HG02840 (cell line): ENCODE data around the gene TUBD1.
A peak's percentile ranks its signal among the peaks of the same experiment; 100 is the strongest.
"Not testable (repeated sequence)": the region's sequence is repeated elsewhere in the genome, so short reads cannot be mapped to it uniquely, and the experiment has no call there.

Experiments used
- ATAC-seq: cut with Tn5 transposase; IDR thresholded peaks from one replicate; pipeline ENCODE4 v1.9.1; 2021; ENCODE audit warnings: mild to moderate bottlenecking, moderate library complexity, moderate number of reproducible peaks; ENCODE audit not compliant: unreplicated experiment, low FRiP score

TUBD1 gene, protein sequence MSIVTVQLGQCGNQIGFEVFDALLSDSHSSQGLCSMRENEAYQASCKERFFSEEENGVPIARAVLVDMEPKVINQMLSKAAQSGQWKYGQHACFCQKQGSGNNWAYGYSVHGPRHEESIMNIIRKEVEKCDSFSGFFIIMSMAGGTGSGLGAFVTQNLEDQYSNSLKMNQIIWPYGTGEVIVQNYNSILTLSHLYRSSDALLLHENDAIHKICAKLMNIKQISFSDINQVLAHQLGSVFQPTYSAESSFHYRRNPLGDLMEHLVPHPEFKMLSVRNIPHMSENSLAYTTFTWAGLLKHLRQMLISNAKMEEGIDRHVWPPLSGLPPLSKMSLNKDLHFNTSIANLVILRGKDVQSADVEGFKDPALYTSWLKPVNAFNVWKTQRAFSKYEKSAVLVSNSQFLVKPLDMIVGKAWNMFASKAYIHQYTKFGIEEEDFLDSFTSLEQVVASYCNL

DNA sequence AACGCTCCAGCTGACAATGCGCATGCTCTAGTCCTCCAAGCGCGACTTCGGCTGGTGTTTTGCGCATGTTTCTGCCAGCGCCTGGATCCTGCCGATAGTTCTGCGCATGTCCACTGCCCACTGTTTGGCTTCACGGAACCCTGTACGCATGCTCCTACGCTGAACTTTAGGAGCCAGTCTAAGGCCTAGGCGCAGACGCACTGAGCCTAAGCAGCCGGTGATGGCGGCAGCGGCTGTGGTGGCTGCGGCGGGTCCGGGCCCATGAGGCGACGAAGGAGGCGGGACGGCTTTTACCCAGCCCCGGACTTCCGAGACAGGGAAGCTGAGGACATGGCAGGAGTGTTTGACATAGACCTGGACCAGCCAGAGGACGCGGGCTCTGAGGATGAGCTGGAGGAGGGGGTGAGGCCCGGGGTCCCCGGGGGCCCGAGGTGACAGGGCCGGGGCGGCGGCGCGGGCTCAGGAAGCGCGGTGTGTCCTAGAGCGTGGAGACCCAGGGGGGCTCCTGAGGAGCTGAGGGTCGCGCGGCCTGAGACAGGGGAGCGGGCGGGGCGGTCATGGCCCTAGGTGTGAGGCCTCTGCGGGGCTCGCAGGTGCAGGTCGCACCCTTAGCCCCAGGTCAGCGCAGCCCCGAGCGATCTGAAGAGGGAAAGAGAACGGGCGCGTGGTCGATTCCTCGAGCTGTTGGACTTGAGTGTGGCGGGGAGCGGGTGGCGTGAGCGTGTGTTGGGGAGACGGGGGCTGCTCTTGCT is at the start of gene TUBD1, which contains the start of gene RPS6KB1:
TSS of gene TUBD1 (minus strand) at position 20 of the 752 bp plus-strand sequence. CDS start 1,941 bp downstream, outside the sequence.
TSS of gene RPS6KB1 (plus strand) at position 198 of the 752 bp plus-strand sequence. CDS start at position 262, 64 bp downstream.
- ATAC-seq = peak; percentile 85

DNA sequence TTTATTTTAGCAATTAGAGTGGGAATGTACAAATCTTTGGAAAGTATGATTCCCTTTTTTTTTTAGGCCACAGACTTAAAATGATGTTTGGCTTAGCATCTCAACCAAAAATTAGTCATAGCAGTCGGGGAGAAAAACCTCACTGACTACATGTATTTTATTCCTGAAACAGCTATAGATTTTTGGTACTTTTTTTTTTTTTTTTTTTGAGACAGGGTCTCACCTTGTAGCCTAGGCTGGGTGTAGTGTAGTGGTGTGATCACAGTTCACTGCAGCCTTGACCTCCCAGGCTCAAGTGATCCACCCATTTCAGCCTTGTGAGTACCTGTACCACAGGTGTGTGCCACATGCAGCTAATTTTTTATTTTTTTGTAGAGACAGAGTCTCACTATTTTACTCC is 48.4 kb upstream of the TUBD1 start:
- no peak for ATAC-seq

DNA sequence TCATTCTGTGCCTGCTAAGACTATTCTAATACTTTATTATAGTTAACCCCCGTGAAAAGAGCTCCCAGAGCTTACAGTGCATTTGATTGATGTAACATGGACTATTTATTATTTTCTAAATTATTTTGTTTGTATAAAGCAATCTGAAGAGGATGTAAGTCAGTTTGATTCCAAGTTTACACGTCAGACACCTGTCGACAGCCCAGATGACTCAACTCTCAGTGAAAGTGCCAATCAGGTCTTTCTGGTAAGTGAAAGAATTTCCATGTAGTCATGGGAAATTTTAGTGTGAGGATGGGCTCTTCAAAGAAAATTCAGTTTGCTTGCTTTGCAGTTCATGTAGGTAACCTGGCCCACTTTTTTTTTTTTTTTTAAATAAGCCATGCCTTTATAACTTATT is 48.0 kb upstream of the TUBD1 start:
- ATAC-seq = not testable (repeated sequence)

DNA sequence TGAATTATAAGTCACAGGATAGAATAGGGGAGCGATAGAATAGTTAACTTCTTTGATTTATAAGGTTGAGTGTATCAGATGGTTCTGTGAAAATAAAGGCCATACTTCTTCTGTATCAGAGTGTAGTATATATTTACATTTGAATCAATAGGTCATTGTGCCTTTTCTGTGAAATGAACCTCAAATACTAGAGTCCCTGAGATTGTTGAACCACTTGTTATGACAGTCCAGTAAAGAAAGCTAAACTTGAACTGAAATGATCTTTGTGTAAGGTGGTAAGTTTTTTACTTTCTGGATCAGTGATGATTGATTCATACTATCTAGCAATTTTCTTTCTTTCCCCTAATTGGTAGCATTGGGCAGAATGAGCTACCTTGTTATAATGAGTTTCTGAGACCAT is 40.6 kb upstream of the TUBD1 start:
- not testable (repeated sequence) for ATAC-seq

DNA sequence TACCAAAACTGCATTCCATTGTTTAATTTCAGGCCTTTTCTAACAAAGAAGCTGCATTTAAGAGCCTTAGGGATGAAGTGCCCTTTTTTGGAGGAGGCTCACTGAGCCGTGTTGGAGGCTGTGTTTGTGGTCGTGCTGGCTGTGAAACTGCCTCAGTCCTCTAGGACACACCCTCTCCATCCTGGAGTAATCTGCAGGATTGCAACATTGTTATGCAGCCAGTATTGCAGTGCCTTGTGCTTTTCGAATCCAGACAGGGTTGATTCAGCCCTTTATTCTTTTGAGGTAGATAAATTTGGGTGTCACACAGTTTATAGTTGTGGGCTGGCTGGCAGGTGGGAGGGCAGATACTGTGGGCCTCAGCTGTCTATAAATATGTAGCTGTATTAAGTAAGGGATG is 38.0 kb upstream of the TUBD1 start:
- ATAC-seq = not testable (repeated sequence)

DNA sequence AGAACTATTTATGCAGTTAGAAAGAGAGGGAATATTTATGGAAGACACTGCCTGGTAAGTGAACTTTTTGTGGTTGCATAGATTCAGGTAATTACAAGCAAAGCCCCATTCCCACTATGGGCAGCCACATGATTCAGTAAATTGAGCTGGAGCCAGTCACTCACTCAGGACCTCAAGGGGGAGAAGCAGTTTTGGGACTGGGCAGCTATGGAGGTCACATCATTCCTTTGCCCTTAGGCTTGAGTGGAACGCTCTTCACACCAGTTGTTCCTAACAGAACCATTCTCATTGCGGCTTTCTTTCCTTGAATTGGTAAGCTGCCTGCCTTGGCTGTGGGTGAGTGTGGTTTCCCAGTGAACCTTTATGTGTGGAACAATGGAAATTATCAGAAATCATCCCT is 37.4 kb upstream of the TUBD1 start:
- not testable (repeated sequence) for ATAC-seq

DNA sequence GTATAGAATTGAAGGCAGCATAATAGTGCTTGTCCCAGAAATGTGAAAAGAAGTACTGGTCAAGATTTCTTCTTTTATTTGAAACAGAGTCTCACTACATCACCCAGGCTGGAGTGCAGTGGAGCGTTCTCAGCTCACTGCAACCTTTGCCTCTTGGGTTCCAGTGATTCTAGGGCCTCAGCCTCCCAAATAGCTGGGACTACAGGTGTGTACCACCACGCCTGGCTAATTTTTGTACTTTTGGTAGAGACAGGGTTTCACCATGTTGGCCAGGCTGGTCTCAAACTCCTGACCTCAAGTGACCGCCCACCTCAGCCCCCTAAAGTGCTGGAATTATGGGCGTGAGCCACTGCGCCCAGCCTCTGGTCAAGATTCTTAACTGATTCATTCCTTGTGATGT is 27.9 kb upstream of the TUBD1 start:
- not testable (repeated sequence) for ATAC-seq

DNA sequence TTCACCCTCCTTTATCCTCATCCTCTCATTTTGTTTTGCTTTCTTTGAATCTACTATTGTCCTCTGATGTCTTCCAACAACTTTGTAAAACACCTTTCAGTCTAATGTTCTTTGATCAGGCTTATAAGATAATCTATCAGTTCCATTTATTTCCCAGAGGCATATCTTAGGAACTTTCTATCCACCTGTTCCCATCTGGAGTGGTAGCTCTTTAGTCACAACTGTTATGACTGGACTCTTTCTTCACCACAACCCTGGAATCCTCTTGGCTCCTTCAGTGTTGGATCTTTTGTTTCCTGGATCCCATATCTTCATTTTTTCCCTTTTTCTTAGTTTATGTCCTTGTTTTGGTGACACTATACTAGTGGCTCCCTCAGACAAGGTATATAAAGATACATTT is 23.7 kb upstream of the TUBD1 start:
- ATAC-seq = no peak

DNA sequence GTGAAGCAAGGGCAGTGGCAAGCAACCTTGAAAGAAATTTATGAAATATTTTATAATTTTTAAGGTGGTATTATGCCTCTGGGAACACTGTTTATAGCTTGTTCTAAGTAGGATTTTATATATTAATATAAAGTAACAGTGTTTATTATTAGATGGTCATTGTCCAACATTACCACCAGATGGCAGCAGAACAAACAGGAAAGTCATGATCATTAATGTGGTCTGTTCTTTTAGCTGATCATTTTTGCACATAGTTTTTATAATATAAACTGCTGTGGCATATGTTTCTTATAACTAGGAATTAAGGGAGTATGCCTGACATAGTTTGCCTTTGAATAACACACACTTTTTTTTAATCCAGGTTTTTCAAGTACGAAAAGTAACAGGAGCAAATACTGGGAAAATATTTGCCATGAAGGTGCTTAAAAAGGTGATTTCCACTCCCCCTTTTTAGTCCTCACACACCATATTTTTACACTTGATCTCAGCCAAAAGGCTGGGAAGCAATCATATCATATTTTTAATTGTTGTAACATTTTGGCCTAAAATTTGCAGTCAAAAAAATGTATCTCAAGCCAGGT is 21.6 kb upstream of the TUBD1 start:
- no peak for ATAC-seq

DNA sequence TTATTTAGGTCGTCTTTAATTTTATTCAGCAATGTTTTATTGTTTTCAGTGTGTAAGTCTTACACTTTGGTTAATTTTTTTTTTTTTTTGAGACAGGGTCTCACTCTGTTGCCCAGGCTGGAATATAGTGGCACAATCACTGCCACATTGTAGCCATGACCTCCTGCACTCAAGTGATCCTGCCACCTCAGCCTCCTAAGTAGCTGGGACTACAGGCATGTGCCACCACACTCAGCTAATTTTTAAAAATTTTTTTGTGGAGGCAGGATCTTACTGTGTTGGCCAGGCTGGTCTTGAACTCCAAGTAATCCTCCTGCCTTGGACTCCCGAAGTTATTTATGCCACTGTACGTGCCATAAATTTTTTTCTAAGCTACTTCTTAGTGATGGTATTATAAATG is 14.7 kb upstream of the TUBD1 start:
- ATAC-seq = no peak

DNA sequence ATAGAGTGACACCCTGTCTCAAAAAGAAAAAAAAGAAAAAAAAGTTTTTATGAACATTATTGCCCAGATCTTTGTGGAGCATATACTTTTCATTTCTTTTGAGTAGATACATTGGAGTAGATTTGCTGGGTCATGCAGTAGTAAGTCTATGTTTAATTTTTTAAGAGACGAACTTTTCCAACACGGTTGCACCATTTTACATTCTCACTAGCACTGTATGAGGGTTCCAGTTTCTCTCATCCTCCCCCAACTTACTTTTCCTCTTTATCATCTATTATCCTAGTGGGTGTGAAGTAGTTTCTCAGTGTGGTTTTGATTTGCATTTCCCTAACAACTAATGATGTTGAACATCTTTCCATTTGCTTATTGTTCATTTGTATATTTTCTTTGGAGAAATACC is 10.7 kb upstream of the TUBD1 start:
- ATAC-seq = no peak

DNA sequence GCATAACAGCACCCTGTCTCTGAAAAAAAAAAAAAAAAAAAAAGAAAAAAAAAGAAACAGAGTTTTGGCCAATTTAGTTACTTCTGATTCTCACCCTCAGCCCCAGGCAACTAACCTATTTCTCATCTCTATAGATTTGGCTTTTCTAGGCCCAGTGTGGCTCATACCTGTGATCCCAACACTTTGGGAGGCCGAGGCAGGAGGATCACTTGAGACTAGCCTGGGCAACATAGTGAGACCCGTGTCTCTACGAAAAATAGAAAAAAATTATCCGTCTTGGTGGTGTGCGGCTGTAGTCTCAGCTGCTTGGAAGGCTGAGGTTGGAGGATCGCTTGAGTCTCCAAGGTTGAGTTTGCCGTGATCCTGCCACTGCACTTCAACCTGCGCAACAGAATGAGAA is 8.9 kb upstream of the TUBD1 start:
- ATAC-seq = no peak

DNA sequence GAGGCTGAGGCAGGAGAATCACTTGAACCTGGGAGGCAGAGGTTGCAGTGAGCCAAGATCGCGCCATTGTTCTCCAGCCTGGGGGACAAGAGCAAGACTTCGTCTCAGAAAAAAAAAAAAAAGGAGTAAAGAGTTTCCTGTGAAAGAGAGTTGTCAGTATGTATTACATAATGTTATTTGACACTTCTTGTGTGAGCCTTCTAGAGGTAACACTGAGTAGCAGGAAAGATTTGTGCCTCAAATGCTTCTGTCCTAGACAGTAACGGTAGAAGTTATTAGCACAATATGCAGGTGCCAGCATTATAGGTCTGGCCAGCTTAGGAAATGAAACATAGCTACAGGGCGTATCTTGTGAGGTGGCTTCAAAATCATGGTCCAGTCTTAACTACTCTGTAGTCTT is 6.4 kb upstream of the TUBD1 start:
- ATAC-seq = no peak

DNA sequence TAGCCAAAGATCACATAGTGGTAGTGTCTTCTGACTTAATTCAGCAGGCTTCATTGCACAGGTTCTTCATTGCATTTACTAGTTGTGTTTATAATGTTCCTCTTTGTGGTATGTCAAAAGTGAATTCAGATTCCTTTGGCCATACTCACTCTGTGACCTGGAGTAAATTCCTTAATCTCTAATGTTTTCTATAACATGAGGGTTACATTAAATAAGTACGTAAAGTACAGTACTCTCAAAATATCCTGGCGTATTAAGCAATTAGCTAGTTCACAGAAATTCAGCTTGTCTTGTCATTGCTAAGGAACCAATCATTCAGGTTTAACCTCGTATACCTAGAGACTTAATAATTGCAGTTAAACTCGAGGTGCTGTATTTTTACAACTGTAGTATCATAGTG is 4.3 kb upstream of the TUBD1 start:
- ATAC-seq = no peak

DNA sequence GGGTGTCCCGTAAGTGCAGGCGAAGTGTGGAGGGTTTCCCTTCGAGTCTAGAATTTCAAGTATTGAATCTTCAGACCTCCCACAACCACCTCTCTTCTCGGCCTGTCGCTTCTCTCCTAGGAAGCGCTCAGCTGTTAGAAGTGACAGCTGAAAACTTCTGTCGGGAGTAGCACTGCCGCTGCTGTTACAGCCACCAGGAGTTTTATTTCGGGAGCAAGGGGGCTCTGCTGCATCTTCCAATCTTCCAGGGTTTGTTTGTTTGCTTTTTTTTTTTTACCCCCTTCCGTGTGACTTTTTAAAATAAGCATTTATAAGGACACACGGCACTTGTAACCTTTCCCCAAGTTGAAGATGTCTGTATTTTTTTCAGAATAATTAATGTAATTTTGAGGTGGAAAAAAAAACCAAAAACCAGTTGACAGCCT is 945 bp upstream of the TUBD1 start:
- ATAC-seq = no peak

DNA sequence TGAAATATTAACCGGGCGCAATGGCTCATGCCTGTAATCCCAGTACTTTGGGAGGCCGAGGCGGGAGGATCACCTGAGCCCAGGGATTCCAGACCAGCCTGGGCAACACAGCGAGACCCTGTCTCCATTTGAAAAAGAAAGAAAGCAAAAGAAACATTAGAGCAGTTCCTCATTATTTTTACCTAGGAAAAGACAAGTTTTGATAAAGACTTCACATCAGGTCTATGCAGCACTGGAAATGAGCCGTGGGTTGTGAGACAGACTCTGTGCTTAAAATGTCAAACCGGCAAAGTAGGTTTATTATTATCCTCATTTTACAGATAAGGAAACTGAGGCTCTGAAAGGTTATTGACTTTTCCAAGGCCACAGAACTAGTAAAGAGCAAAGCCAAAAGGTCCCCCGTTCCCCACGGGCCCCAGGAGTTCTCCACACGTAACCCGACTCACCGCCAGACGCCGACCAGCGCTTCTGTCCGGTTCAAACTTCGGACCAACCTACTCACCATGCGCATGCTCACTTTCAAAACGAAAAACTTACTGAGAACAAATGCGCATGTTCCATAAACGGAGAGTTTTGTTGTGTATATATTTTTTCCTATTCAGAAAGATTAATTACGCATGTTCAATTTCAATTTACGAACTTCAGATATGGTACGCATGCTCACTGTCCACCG is 356 bp downstream of the TUBD1 start:
- peak; percentile 59 for ATAC-seq

DNA sequence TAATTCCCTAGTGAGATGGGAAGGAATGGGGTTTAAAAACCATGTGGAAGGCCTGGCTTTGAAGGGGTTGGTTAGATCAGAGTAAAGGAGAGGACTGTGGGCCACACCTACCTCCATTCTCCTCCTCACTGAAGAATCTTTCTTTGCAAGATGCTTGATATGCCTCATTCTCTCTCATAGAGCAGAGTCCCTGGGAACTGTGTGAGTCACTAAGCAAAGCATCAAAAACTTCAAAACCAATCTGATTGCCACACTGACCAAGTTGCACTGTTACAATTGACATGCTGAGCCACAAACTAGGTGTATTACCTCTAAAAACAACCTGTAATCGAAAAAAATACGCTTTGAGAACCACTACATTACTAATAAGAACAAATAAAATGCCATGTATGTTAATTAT is 2.0 kb downstream of the TUBD1 start:
- ATAC-seq = no peak

DNA sequence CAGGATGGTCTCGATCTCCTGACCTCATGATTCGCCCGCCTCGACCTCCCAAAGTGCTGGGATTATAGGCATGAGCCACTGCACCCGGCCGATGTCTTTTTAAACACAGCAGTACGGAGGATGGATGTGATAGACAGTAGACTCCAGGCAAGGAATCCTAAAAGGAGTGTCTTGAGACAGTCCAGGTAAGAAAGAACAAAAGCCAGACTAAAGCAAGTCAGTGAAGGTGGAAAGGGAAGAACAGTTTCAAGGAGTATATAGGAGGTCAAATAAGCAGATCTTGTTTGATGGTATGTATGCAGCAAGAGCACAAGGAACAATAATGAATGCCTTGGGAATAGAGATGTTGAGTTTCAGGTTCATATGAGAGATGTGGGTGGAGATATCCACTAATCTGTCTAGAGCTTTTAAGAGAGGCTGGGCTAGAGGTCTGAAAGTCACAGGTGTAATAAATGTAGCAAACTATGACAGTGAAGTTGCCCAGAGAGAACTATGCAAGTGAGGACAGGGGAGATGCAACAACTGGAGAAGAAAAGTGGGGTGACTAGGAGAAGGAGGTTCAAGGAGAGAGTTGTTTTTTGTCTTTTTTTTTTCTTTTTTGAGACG is 4.5 kb downstream of the TUBD1 start:
- no peak for ATAC-seq

DNA sequence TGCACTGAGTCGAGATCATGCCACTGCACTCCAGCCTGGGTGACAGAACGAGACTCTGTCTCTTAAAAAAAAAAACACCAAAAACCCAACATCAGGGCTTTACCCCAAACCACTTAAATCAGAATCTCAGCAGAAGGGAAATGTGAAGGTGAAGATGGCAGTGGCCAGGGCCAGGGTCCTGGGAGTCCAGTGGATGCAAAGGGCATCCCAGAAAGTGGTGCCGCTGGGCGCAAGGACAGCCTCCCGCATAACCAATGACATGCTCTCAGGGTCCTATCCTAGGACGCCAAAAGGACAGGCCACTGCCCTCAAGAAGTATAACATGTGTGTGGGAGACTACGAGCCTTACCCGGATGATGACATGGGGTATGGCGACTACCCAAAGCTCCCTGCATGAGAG is 7.9 kb downstream of the TUBD1 start:
- ATAC-seq = no peak

DNA sequence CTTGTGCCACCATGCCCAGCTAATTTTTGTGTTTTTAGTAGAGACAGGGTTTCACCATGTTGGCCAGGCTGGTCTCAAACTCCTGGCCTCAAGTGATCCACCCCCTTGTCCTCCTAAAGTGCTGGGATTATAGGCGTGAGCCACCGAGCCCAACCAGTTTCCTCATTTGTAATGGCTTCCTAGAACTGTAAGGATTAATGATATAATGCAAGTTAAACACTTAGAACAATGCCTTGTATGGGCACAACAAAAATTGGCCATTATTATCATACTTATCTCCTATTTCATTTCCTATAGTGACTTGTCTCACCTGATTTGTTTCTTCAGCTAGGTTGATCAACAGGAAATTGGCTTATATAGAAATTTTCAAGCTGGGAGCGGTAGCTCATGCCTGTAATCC is 14.1 kb downstream of the TUBD1 start:
- ATAC-seq = no peak
